PC-3 (cell line): Measurements from ENCODE around the gene ENG. TPM values are rescaled to one million over a fixed set of nuclear protein-coding genes. Genes with fewer than 3 reads are reported as not detected.

Experiments used
- ATAC-seq: fragments of 200-7000 bp; cut with Tn5 transposase; 2 replicates; pipeline ENCODE4 v1.9.1; 2020; ENCODE audit warnings: mild to moderate bottlenecking, moderate library complexity
- BruUV-seq: library from RNA; stranded (reverse); fragments of 400-500 nt; replicated peaks from 2 replicates; lab custom pipeline; 2021; lab: Mats Ljungman, UMichigan
- CTCF ChIA-PET: fragments of 300-600 bp; sonication (Branson Sonifier 250); formaldehyde crosslinking; loops from one replicate; lab custom pipeline; 2022; ENCODE audit warnings: antibody characterized with exemption; lab: Charles Lee
- POLR2A ChIA-PET: fragments of 300-600 bp; sonication (Branson Sonifier 250); formaldehyde crosslinking; loops from one replicate; lab custom pipeline; 2022; ENCODE audit warnings: antibody characterized with exemption; ENCODE audit not compliant: unreplicated experiment; lab: Charles Lee
- DNase-seq: peaks from one replicate; pipeline ENCODE4 v3.0.0-alpha.2; 2015
- H2AFZ ChIP-seq: fragments of 300-600 bp; sonication (generic); 2 replicates; pipeline ENCODE4 v1.6.0; 2016; ENCODE audit warnings: antibody characterized with exemption, low read length
- H3F3A ChIP-seq: fragments of 300-600 bp; sonication (generic); one replicate; pipeline ENCODE4 v1.6.0; 2017; ENCODE audit warnings: antibody characterized with exemption, low read length, control low read depth, mild to moderate bottlenecking; ENCODE audit not compliant: unreplicated experiment
- H3K27ac ChIP-seq: fragments of 300-600 bp; sonication (generic); 2 replicates; pipeline ENCODE4 v1.5.1; 2016; ENCODE audit warnings: mild to moderate bottlenecking, low read length
- H3K27me3 ChIP-seq: fragments of 300-600 bp; sonication (generic); 2 replicates; pipeline ENCODE4 v1.6.1; 2016; ENCODE audit warnings: low read length, mixed read lengths
- H3K36me3 ChIP-seq: fragments of 300-600 bp; sonication (generic); 2 replicates; pipeline ENCODE4 v1.6.1; 2016; ENCODE audit warnings: low read depth, mixed run types, low read length, mixed read lengths
- H3K4me1 ChIP-seq: fragments of 300-600 bp; sonication (generic); 2 replicates; pipeline ENCODE4 v1.5.1; 2016; ENCODE audit warnings: low read length; ENCODE audit not compliant: insufficient read depth
- H3K4me2 ChIP-seq: fragments of 300-600 bp; sonication (generic); 2 replicates; pipeline ENCODE4 v1.6.0; 2016; ENCODE audit warnings: low read length
- H3K4me3 ChIP-seq: fragments of 300-600 bp; sonication (generic); 2 replicates; pipeline ENCODE4 v1.5.1; 2016; ENCODE audit warnings: mild to moderate bottlenecking, low read length, mixed read lengths
- H3K79me2 ChIP-seq: fragments of 300-600 bp; sonication (generic); 2 replicates; pipeline ENCODE4 v1.6.1; 2017; ENCODE audit warnings: low read length, mixed read lengths
- H3K9ac ChIP-seq: fragments of 300-600 bp; sonication (generic); 2 replicates; pipeline ENCODE4 v1.6.0; 2016; ENCODE audit warnings: mild to moderate bottlenecking, low read length
- H3K9me2 ChIP-seq: fragments of 300-600 bp; sonication (generic); replicated peaks from 2 replicates; pipeline ENCODE4 v1.6.1; 2016; ENCODE audit warnings: mixed run types, low read length, mixed read lengths
- H3K9me3 ChIP-seq: fragments of 300-600 bp; sonication (generic); 2 replicates; pipeline ENCODE4 v1.6.1; 2016; ENCODE audit warnings: low read length, mixed read lengths
- H4K20me1 ChIP-seq: fragments of 300-600 bp; sonication (generic); 2 replicates; pipeline ENCODE4 v1.6.1; 2016; ENCODE audit warnings: low read length, mixed read lengths
- CTCF ChIP-seq: fragments of 300-600 bp; sonication (generic); conservative IDR thresholded peaks from 2 replicates; pipeline ENCODE4 v1.5.1; 2017; ENCODE audit warnings: antibody characterized with exemption, low read depth, mild to moderate bottlenecking, low read length
- EZH2 ChIP-seq: fragments of 300-600 bp; sonication (generic); IDR thresholded peaks from one replicate; pipeline ENCODE4 v1.6.1; 2017; ENCODE audit warnings: antibody characterized with exemption, mild to moderate bottlenecking, low read length; ENCODE audit not compliant: unreplicated experiment
- EZH2phosphoT487 ChIP-seq: fragments of 300-600 bp; sonication (generic); IDR thresholded peaks from 2 replicates; pipeline ENCODE4 v1.6.1; 2018; ENCODE audit warnings: mild to moderate bottlenecking, antibody characterized with exemption, low read length, borderline replicate concordance
- intact Hi-C: fragments of 100-400 bp; cut with micrococcal nuclease; formaldehyde crosslinking; loops from 2 replicates; pipeline ENCODE4 v1.9.0; 2023
- total RNA-seq: library from RNA; depleted of rRNA; stranded (reverse); fragments of >200 nt; gene quantifications from 2 replicates; pipeline ENCODE4 v1.2.3, GENCODE V29; 2014

The ENG gene
- total RNA-seq, 1 experiment from 2014 or later: 1.1 TPM

- Histone ChIP-seq H3K27ac (no peak overlapping the region), H4K20me1 (no peaks in the 10 kb centered on the region), H3K79me2 (no peaks in the 10 kb centered on the region), H3K9ac (no peak overlapping the region), H3K4me3 (no peak overlapping the region), H3K36me3 (no peaks in the 10 kb centered on the region), H3K9me3 (no peaks in the 10 kb centered on the region), H3K27me3 (no peaks in the 10 kb centered on the region), H3K9me2 (no peaks in the 10 kb centered on the region), H2AFZ (no peak overlapping the region), H3F3A (no peaks in the 10 kb centered on the region), H3K4me1 (0 out of 2 replicates have a peak, but pooled peaks cover 3% of the 10 kb centered on the region), H3K4me2 (no peak overlapping the region)
- POLR2A ChIA-PET: no interaction called here
- ATAC-seq: no peak
- no peak for DNase-seq
- TF ChIP-seq CTCF (no peak), EZH2phosphoT487 (no peak), EZH2 (no peak)
- CTCF ChIA-PET: no interaction called here
- intact Hi-C loops: no loop called here
- no TSS peak for BruUV-seq
These were observed 25.1 kb downstream of the ENG start for GRCh38 chr9:127829205-127829906.

GRCh38 chr9:127828262-127829031, 26.0 kb downstream of the ENG start:
- ChIA-PET POLR2A (no interaction called here), CTCF (no interaction called here)
- no peaks in the 10 kb centered on the region for H4K20me1 ChIP-seq
- BruUV-seq: no TSS peak
- peak overlapping the region; percentile 48; the same call in 1 of the 2 replicates for H3K4me3 ChIP-seq
- peak overlapping the region; percentile 63 for H2AFZ ChIP-seq
- no peaks in the 10 kb centered on the region for H3K9me2 ChIP-seq
- ATAC-seq: peak; percentile 80
- no peaks in the 10 kb centered on the region for H3K27me3 ChIP-seq
- intact Hi-C loops: no loop called here
- H3F3A ChIP-seq: no peaks in the 10 kb centered on the region
- H3K9ac ChIP-seq: no peak overlapping the region
- 0 out of 2 replicates have a peak, but pooled peaks cover 3% of the 10 kb centered on the region for H3K4me1 ChIP-seq
- H3K27ac ChIP-seq: no peak overlapping the region
- H3K4me2 ChIP-seq: peak overlapping the region; percentile 74
- no peaks in the 10 kb centered on the region for H3K36me3 ChIP-seq
- DNase-seq: peak; percentile 36
- H3K79me2 ChIP-seq: no peaks in the 10 kb centered on the region
- H3K9me3 ChIP-seq: no peaks in the 10 kb centered on the region
- no peak for TF ChIP-seq CTCF
- TF ChIP-seq EZH2phosphoT487: no peak
- no peak for TF ChIP-seq EZH2
